ENCODE data around the gene TENT4B. TPM values are rescaled to one million over a fixed set of nuclear protein-coding genes. Genes with fewer than 3 reads are reported as not detected.

Gene TENT4B
- total RNA-seq, 2 experiments from 2014 or later = 17.5 to 18.0 TPM

DNA sequence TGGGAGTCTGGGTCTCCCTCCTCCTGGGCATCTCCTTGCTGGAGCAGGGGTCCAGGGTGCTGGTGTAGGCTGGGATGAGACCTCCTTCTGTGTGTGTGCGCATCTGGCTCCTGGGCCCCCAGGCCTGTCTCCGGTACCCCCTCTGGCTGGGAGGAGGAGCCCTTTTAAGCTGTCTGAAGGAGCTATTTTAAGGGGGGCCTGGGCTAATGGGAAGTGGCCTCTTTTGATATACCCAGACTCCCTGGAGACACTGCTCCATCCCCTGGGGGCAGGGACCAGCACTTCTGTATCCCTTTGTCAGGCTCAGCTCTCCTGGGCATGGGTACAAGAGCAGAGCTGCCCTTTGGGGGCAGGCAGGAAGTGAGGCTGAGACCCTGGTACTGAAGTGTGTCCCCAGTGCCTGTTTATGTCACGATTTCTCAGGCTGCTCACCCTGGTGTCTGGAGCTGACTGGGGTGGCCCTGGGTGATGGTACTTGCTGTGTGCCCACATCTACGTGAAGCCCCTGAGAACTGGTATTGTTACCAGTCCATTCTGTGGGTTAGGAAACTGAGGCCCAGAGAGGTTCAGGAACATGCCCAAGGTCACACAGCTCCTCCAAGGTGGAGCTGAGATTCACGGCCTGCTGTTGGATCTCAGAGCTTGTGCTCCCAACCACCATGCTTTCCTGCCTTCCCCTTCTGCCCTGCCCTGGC, 119.7 kb downstream of the TENT4B start:
- peak overlapping the region; percentile 88 for H3K4me3 Mint-ChIP-seq
- no peaks in the 10 kb centered on the region for H3K9me3 Mint-ChIP-seq
- peaks cover 94% of the 10 kb centered on the region for H3K4me1 Mint-ChIP-seq
- H3K36me3 Mint-ChIP-seq (ENCODE audit: low read depth) = peaks cover 67% of the 10 kb centered on the region
- no peaks in the 10 kb centered on the region for H3K27me3 Mint-ChIP-seq
- ChIA-PET POLR2A (interaction anchor here (1.1 to 37.2 kb wide), 16 partner anchors 1 to 474 kb away, joined by 3 to 686 read pairs (median 8); partner anchors contain the start of genes ADCY7, BRD7 and SNX20), CTCF (interaction anchor here (0.7 to 4.2 kb wide), 8 partner anchors 8 to 408 kb away, joined by 3 to 37 read pairs (median 7); partner anchors contain the start of genes ADCY7 and SNX20)
- H3K27ac Mint-ChIP-seq = peak overlapping the region; percentile 98
- no peak for DNase-seq

DNA sequence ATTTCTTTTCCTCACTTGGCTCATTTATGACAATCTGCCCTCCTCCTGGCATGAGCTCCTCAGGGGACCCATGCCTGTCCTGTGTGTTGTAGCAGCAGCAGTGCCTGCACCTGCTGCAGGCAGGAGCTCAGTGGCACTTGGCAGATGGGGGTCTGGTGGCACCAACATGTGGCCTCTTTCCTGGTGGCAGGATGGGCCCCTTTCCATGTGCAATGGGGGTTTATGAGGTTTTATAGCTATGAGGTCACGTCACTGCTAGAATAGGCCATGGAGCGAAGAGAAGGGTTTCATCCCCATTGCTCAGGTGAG, 120.2 kb downstream of the TENT4B start:
- CTCF ChIA-PET = interaction anchor here (0.7 to 4.2 kb wide), 10 partner anchors 8 to 408 kb away, joined by 3 to 37 read pairs (median 6); partner anchors contain the start of genes ADCY7 and SNX20
- Mint-ChIP-seq H3K4me1 (peaks cover 98% of the 10 kb centered on the region), H3K27ac (peak overlapping the region; percentile 98), H3K27me3 (no peaks in the 10 kb centered on the region), H3K36me3 (ENCODE audit: low read depth) (peaks cover 70% of the 10 kb centered on the region), H3K4me3 (peak overlapping the region; percentile 88), H3K9me3 (no peaks in the 10 kb centered on the region)
- no peak for DNase-seq
- POLR2A ChIA-PET = interaction anchor here (0.7 to 37.2 kb wide), 19 partner anchors 1 to 474 kb away, joined by 3 to 686 read pairs (median 7); partner anchors contain the start of genes ADCY7, BRD7 and SNX20

DNA sequence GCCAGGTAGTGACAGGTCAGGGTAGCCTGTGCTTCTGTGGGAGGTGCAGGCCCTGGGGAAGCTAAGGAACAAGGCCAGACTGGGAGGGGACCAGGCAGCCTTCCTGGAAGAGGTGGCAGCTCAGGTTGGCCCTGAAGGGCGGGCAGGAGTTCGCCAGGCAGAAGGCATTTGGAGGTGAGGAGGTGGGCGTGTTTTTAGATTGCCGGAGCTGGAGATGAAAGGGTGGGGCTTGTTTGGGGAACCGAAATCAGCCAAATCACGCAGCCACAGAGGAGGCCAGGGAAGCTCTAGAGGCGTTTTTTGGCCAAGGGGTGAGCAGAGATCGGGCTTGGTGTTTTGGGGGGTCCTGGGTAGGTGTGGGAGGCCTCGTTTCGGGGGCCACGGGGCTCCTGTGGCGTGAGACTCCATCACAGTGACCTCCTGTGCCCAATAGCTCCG, 120.8 kb downstream of the TENT4B start:
- peak; percentile 60 for DNase-seq
- CTCF ChIA-PET = interaction anchor here (0.7 to 4.2 kb wide), 13 partner anchors 9 to 407 kb away, joined by 3 to 37 read pairs (median 7); partner anchors contain the start of genes ADCY7, CNEP1R1 and SNX20
- Mint-ChIP-seq H3K9me3 (no peaks in the 10 kb centered on the region), H3K4me3 (peak overlapping the region; percentile 88), H3K36me3 (ENCODE audit: low read depth) (peaks cover 71% of the 10 kb centered on the region), H3K27me3 (no peaks in the 10 kb centered on the region), H3K27ac (peak overlapping the region; percentile 98), H3K4me1 (peaks cover 98% of the 10 kb centered on the region)
- POLR2A ChIA-PET = interaction anchor here (0.7 to 37.2 kb wide), 21 partner anchors 0 to 473 kb away, joined by 3 to 686 read pairs (median 8); partner anchors contain the start of genes ADCY7, BRD7, CYLD and SNX20

DNA sequence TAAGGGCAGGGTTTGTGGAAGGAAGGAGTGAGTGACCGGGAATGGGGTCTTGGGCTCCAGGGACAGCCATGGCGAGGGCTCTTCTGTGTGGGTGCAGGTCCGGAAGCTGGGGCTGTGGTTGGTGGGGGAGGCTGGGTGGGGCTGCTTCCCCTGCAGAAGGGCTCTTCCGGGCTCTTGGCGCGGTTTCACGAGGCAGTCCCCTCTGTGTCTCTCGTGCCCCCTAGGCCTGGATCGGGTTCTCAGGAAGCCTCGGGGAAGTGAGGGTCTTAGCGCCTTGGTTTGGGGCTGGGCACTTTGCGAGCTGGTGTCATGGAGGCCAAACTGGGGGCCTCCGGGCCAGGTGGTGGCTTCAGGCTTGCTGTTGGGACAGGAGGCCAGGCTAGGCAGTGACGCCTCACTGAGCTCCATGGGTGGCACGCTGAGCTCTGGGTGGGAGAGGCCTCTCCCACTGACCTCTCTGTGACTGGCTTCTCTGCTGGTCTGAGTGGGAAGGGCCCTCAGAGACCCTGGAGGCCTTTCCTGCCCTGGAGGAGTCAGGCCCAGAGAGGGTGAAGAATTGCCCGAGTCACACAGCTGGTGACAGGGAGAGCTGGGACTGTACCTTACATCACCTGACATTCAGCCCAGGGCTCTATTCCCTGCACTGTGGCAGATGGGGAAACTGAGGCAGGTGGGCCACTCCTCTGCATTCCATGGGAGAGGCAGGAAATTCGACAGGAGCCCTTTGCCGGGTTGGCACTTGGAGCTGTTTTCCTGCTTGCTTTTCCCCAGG, 121.4 kb downstream of the TENT4B start:
- CTCF ChIA-PET = interaction anchor here (0.7 to 4.2 kb wide), 17 partner anchors 8 to 407 kb away, joined by 3 to 37 read pairs (median 5); partner anchors contain the start of genes ADCY7, CNEP1R1 and SNX20
- H3K27ac Mint-ChIP-seq = peak overlapping the region; percentile 98
- H3K9me3 Mint-ChIP-seq = no peaks in the 10 kb centered on the region
- peaks cover 71% of the 10 kb centered on the region for H3K36me3 Mint-ChIP-seq (ENCODE audit: low read depth)
- peak; percentile 67 for DNase-seq
- H3K4me1 Mint-ChIP-seq = peaks cover 98% of the 10 kb centered on the region
- H3K4me3 Mint-ChIP-seq = peak overlapping the region; percentile 88
- POLR2A ChIA-PET = interaction anchor here (0.7 to 37.2 kb wide), 24 partner anchors 0 to 473 kb away, joined by 3 to 686 read pairs (median 7); partner anchors contain the start of genes ADCY7, BRD7, CNEP1R1 and CYLD
- no peaks in the 10 kb centered on the region for H3K27me3 Mint-ChIP-seq

DNA sequence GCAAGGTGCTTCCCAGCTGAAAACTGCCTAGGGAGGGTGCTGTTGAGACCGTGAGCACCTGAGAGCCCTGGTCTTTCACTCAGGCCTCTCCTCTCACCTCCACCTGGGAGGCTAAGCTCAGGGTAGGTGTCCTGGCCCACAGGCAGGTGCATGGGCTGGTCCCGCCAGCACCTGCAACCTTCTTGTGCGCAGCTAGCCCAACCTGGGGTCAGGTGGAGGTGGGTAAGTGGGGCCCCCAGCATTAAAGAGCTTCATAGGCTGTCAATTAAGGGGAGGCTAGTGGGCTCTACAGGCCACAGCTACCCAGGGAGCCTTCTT, 122.0 kb downstream of the TENT4B start:
- ChIA-PET POLR2A (interaction anchor here (0.7 to 37.2 kb wide), 17 partner anchors 1 to 472 kb away, joined by 3 to 686 read pairs (median 8); partner anchors contain the start of genes ADCY7, CNEP1R1 and CYLD), CTCF (interaction anchor here (0.8 to 4.2 kb wide), 14 partner anchors 8 to 406 kb away, joined by 3 to 37 read pairs (median 6); partner anchors contain the start of genes ADCY7, CNEP1R1 and SNX20)
- Mint-ChIP-seq H3K36me3 (ENCODE audit: low read depth) (peaks cover 71% of the 10 kb centered on the region), H3K27me3 (no peaks in the 10 kb centered on the region), H3K4me3 (peak overlapping the region; percentile 88), H3K9me3 (no peaks in the 10 kb centered on the region), H3K4me1 (peaks cover 98% of the 10 kb centered on the region), H3K27ac (peak overlapping the region; percentile 98)
- no peak for DNase-seq

DNA sequence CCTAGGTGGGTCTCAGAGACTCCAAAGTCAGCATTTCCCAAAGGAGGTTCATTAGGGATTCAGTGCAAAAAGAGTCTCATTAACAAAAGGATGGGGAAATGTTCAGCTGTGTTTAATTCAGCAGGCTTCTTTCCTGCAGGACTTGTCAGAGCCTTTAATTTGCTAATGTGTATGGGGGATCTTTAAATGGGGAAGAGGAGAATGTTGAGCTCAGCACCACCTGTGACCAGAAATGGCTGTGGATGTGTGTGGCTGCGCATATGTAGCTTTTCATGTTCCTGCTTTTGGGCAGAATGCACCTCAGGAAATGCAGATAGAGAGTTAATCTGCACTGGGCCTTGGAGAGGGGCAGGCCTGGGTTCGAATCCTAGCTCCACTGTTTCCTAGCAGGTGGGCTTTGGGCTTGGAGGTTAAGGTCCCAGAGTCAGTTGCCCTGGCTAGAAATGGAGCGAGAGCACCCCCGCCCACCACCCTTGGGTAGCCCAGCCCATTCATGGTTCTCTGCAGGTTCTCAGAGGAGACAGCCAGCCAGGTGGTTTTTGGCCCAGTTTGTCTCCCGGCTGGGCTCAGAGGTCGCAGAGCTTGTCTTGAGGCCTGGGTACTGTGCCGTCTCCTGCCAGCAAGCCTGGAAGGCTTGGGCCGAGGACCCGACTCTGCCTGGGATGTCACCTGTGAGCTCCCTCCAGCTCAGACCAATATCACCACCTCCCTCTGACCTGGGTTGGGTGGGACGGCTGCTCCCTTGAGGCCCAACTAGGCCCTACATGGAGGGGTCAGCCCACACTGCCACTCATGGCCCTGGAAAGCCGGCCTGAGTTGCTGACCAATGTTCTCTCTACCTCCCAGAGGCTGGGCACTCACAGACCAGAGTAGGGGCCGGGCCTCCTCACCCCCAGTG, 122.6 kb downstream of the TENT4B start:
- Mint-ChIP-seq H3K27ac (peak overlapping the region; percentile 98), H3K36me3 (ENCODE audit: low read depth) (peaks cover 69% of the 10 kb centered on the region), H3K27me3 (no peaks in the 10 kb centered on the region), H3K4me1 (peaks cover 98% of the 10 kb centered on the region), H3K9me3 (no peaks in the 10 kb centered on the region), H3K4me3 (peak overlapping the region; percentile 88)
- CTCF ChIA-PET = interaction anchor here (0.8 to 4.2 kb wide), 12 partner anchors 9 to 251 kb away, joined by 3 to 37 read pairs (median 6); partner anchors contain the start of genes ADCY7 and CNEP1R1
- DNase-seq = no peak
- POLR2A ChIA-PET = interaction anchor here (0.7 to 37.2 kb wide), 14 partner anchors 1 to 466 kb away, joined by 3 to 686 read pairs (median 8); partner anchors contain the start of genes ADCY7, CNEP1R1 and CYLD

DNA sequence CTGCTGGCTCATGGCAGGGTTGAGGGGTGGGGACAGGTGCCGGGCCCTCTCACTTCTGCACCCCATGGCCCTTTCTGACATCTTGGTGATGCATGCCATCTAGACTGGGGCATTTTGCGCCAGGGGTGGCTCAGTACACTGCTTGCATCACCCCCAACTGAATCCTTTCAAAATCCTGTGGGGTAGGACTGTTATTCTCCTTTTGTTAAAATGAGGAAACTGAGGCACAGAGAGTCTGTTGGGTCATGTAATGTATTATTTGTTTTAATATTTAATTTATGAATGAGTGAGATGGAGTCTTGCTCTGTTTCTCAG, 123.2 kb downstream of the TENT4B start:
- H3K9me3 Mint-ChIP-seq = no peaks in the 10 kb centered on the region
- peaks cover 63% of the 10 kb centered on the region for H3K36me3 Mint-ChIP-seq (ENCODE audit: low read depth)
- peaks cover 98% of the 10 kb centered on the region for H3K4me1 Mint-ChIP-seq
- H3K27me3 Mint-ChIP-seq = no peaks in the 10 kb centered on the region
- no peak for DNase-seq
- ChIA-PET POLR2A (interaction anchor here (2.6 to 28.6 kb wide), 2 partner anchors 19 to 208 kb away, joined by 9 to 686 read pairs; partner anchors contain the start of gene ADCY7), CTCF (interaction anchor here (3.5 to 4.2 kb wide), 2 partner anchors 11 to 51 kb away, joined by 15 to 37 read pairs; partner anchors contain the start of gene ADCY7)
- H3K27ac Mint-ChIP-seq = peak overlapping the region; percentile 98
- no peak overlapping the region for H3K4me3 Mint-ChIP-seq

DNA sequence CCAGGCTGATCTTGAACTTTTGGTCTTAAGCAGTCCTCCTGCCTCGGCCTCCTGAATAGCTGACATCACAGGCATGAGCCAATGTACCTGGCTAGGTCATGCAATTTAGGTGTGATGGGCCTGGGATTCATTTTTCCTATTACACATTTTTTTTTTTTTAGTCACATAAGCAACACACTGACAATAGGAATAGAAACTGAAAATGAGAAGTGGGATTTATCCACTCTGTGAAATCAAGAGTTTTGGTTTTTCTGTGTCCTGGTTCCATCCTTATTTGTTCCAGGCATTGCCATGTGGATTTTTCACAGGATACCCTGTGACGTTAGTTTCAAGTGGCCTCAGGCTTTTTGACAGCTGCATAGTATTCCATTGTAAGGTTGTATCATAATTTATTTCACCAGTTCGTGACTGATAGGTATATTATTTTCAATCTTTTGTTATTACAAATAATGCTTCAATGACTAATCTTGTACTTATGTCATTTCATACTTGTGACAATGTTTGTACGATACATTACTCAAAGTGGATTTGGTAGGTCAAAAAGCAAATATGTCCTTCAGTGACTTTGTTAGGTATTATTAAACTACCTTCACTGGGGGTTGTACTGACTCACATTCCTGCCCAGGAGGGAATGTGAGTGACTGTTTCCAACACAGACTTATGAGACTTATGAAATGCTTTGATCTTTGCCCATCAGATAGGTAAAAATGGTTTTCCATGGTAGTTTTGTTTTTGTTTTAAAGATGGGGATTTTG, 123.9 kb downstream of the TENT4B start:
- Mint-ChIP-seq H3K9me3 (no peaks in the 10 kb centered on the region), H3K36me3 (ENCODE audit: low read depth) (peaks cover 56% of the 10 kb centered on the region), H3K27me3 (no peaks in the 10 kb centered on the region)

DNA sequence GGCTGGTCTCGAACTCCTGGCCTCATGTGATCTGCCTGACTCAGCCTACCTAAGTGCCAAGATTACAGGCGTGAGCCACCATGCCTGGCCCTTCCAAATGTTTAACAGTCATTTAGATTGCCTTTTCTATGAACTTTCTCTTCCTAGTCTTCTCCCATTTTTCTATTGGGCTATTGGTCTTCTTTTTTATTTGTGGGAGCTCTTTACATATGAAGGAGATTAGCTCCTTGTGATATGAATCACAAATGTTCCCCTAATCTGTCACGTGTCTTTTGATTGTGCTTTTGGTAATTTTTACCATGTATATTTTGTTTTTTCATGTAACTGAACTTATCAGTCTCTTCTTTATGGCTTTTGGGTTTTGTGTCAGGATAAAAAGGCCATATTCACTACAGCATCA, 125.1 kb downstream of the TENT4B start:
- CTCF ChIA-PET = interaction anchor here (0.6 to 3.6 kb wide), 14 partner anchors 12 to 388 kb away, joined by 3 to 34 read pairs (median 4); partner anchors contain the start of genes ADCY7, BRD7 and CNEP1R1
- POLR2A ChIA-PET = interaction anchor here (0.6 to 28.6 kb wide), 6 partner anchors 11 to 403 kb away, joined by 3 to 686 read pairs (median 5); partner anchors contain the start of genes ADCY7 and SNX20
- Mint-ChIP-seq H3K27me3 (no peaks in the 10 kb centered on the region), H3K9me3 (no peaks in the 10 kb centered on the region), H3K36me3 (ENCODE audit: low read depth) (peaks cover 54% of the 10 kb centered on the region), H3K4me1 (peaks cover 98% of the 10 kb centered on the region), H3K27ac (peak overlapping the region; percentile 84), H3K4me3 (peak overlapping the region; percentile 57)
- DNase-seq = no peak

More for the DNA sequence above, 123.9 kb downstream of the TENT4B start:
- no peak for DNase-seq
- Mint-ChIP-seq H3K4me3 (peak overlapping the region; percentile 57), H3K4me1 (peaks cover 98% of the 10 kb centered on the region), H3K27ac (peak overlapping the region; percentile 84)
- ChIA-PET CTCF (interaction anchor here (1.2 to 3.6 kb wide), 6 partner anchors 11 to 252 kb away, joined by 3 to 34 read pairs (median 4); partner anchors contain the start of genes ADCY7 and CNEP1R1), POLR2A (interaction anchor here (1.3 to 28.6 kb wide), 3 partner anchors 13 to 405 kb away, joined by 3 to 686 read pairs (median 5); partner anchors contain the start of genes ADCY7 and SNX20)

DNA sequence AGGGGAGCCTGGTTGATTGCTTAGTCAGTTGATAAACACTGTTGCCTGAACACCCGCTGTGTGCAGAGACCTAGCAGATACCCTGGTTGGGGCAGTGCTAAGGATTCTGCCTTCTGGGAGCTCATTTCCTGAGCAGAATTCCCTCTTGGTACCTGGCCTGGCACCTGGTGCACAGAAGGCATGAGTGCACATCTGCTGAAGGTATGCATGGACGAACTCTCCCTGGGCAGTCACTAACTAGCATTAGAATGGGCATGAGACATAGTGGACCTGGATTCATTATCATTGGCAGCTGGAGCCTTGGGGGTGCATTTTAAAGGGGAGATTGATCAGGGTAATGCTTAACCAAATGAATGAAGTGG, 126.4 kb downstream of the TENT4B start:
- Mint-ChIP-seq H3K4me1 (peaks cover 99% of the 10 kb centered on the region), H3K4me3 (no peak overlapping the region), H3K9me3 (no peaks in the 10 kb centered on the region), H3K27ac (peak overlapping the region; percentile 37), H3K27me3 (no peaks in the 10 kb centered on the region), H3K36me3 (ENCODE audit: low read depth) (peaks cover 62% of the 10 kb centered on the region)
- ChIA-PET POLR2A (interaction anchor here (1.0 to 28.6 kb wide), 3 partner anchors 22 to 39 kb away, joined by 3 to 686 read pairs (median 4); partner anchors contain the start of gene ADCY7), CTCF (interaction anchor here (0.6 to 3.6 kb wide), 6 partner anchors 13 to 255 kb away, joined by 3 to 34 read pairs (median 4); partner anchors contain the start of genes ADCY7 and CNEP1R1)
- no peak for DNase-seq

DNA sequence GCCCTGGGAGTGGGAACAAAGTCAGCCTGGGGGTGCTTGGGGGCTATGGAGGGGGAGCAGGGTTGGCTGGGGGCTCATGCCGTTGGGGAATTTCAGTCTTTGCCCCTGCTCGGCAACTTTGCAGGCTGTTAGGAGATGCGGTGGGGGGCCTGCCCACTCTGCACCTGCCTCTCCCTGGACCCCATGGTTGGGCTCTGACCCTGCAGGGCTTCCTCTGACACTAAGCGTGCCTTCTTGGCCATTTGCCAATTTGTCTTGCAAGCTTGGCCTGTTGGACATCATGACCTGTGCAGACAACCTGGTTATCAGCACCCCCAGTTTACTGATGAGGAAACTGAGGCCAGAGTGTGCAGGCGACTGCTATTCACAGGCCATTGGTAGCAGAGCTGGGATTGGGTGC, 127.8 kb downstream of the TENT4B start:
- Mint-ChIP-seq H3K4me1 (peaks cover 97% of the 10 kb centered on the region), H3K36me3 (ENCODE audit: low read depth) (peaks cover 70% of the 10 kb centered on the region), H3K4me3 (no peak overlapping the region), H3K9me3 (no peaks in the 10 kb centered on the region), H3K27me3 (no peaks in the 10 kb centered on the region), H3K27ac (peak overlapping the region; percentile 77)
- ChIA-PET POLR2A (interaction anchor here (1.2 to 28.6 kb wide), 4 partner anchors 21 to 256 kb away, joined by 3 to 686 read pairs (median 5); partner anchors contain the start of genes ADCY7 and CNEP1R1), CTCF (interaction anchor here (3.6 kb wide), 1 partner anchor 14 kb away, joined by 34 read pairs; the partner anchor contains the start of gene ADCY7)
- no peak for DNase-seq
